Neural progenitor cell (in vitro differentiated cells): ENCODE results near the gene EFNA2. TPM values are rescaled to one million over a fixed set of nuclear protein-coding genes. Genes with fewer than 3 reads are reported as not detected.
A peak's percentile ranks its signal among the peaks of the same experiment; 100 is the strongest.

ENCODE experiments used
- DNase-seq: peaks from one replicate; pipeline ENCODE4 v3.0.0-alpha.2; 2016; ENCODE audit warnings: low spot score
- H2AFZ ChIP-seq: fragments of 200-600 bp; sonication (generic); replicated peaks from 2 replicates; pipeline ENCODE4 v1.6.1; 2016; ENCODE audit warnings: antibody characterized with exemption
- H3F3A ChIP-seq: fragments of 200-600 bp; sonication (generic); 2 replicates; pipeline ENCODE4 v1.6.1; 2016; ENCODE audit warnings: antibody characterized with exemption, low read depth
- H3K27ac ChIP-seq: fragments of 200-600 bp; sonication (generic); 2 replicates; pipeline ENCODE4 v1.5.1; 2016; ENCODE audit warnings: mild to moderate bottlenecking
- H3K27me3 ChIP-seq: fragments of 200-600 bp; sonication (generic); 2 replicates; pipeline ENCODE4 v1.6.1; 2016; ENCODE audit warnings: mild to moderate bottlenecking, moderate library complexity
- H3K36me3 ChIP-seq: fragments of 200-600 bp; sonication (generic); 2 replicates; pipeline ENCODE4 v1.5.1; 2016
- H3K4me1 ChIP-seq: fragments of 200-600 bp; sonication (generic); 2 replicates; pipeline ENCODE4 v1.6.1; 2016; ENCODE audit warnings: mixed run types
- H3K4me2 ChIP-seq: fragments of 200-600 bp; sonication (generic); 2 replicates; pipeline ENCODE4 v1.6.1; 2016
- H3K4me3 ChIP-seq: fragments of 200-600 bp; sonication (generic); 2 replicates; pipeline ENCODE4 v1.5.1; 2016
- H3K79me2 ChIP-seq: fragments of 200-600 bp; sonication (generic); 2 replicates; pipeline ENCODE4 v1.6.1; 2016; ENCODE audit warnings: low read depth
- H3K9ac ChIP-seq: fragments of 200-600 bp; sonication (generic); 2 replicates; pipeline ENCODE4 v1.6.1; 2016
- H3K9me3 ChIP-seq: fragments of 200-600 bp; sonication (generic); 2 replicates; pipeline ENCODE4 v1.5.1; 2016; ENCODE audit warnings: low read depth
- H4K20me1 ChIP-seq: fragments of 200-600 bp; sonication (generic); 2 replicates; pipeline ENCODE4 v1.6.1; 2016; ENCODE audit warnings: low read depth
- H3K27ac Mint-ChIP-seq: 3 replicates; pipeline ENCODE4 v1.8.0; 2021; ENCODE audit warnings: mixed read lengths
- H3K27me3 Mint-ChIP-seq: 2 replicates; pipeline ENCODE4 v1.8.0; 2022; ENCODE audit warnings: low read depth, mild to moderate bottlenecking, inconsistent platforms, moderate library complexity, mixed read lengths; ENCODE audit not compliant: insufficient read depth
- H3K36me3 Mint-ChIP-seq: 3 replicates; pipeline ENCODE4 v1.8.0; 2021; ENCODE audit warnings: mixed read lengths
- H3K4me1 Mint-ChIP-seq: 3 replicates; pipeline ENCODE4 v1.8.0; 2021; ENCODE audit warnings: mixed read lengths
- H3K4me3 Mint-ChIP-seq: 3 replicates; pipeline ENCODE4 v1.8.0; 2021; ENCODE audit warnings: mild to moderate bottlenecking, moderate library complexity, mixed read lengths
- H3K9me3 Mint-ChIP-seq: 3 replicates; pipeline ENCODE4 v1.8.0; 2020; ENCODE audit warnings: mixed read lengths
- EZH2 ChIP-seq: fragments of 200-600 bp; sonication (generic); IDR thresholded peaks from 2 replicates; pipeline ENCODE4 v1.6.1; 2017; ENCODE audit warnings: antibody characterized with exemption, mild to moderate bottlenecking, moderate library complexity
- EZH2phosphoT487 ChIP-seq: fragments of 200-600 bp; sonication (generic); IDR thresholded peaks from 2 replicates; pipeline ENCODE4 v1.6.1; 2017; ENCODE audit warnings: antibody characterized with exemption
- total RNA-seq: library from RNA; depleted of rRNA; stranded (reverse); fragments of >200 nt; gene quantifications from 2 replicates; pipeline ENCODE4 v1.2.3, GENCODE V29; 2015; ENCODE audit warnings: low replicate concordance
- TF ChIP-seq, protein P1 (sequence below): fragments of 200-600 bp; sonication (generic); IDR thresholded peaks from 2 replicates; pipeline ENCODE4 v1.5.1; 2017; ENCODE audit warnings: antibody characterized with exemption, mild to moderate bottlenecking

EFNA2 gene
- total RNA-seq, 1 donor from 2014 or later, result 13.2 TPM

DNA sequence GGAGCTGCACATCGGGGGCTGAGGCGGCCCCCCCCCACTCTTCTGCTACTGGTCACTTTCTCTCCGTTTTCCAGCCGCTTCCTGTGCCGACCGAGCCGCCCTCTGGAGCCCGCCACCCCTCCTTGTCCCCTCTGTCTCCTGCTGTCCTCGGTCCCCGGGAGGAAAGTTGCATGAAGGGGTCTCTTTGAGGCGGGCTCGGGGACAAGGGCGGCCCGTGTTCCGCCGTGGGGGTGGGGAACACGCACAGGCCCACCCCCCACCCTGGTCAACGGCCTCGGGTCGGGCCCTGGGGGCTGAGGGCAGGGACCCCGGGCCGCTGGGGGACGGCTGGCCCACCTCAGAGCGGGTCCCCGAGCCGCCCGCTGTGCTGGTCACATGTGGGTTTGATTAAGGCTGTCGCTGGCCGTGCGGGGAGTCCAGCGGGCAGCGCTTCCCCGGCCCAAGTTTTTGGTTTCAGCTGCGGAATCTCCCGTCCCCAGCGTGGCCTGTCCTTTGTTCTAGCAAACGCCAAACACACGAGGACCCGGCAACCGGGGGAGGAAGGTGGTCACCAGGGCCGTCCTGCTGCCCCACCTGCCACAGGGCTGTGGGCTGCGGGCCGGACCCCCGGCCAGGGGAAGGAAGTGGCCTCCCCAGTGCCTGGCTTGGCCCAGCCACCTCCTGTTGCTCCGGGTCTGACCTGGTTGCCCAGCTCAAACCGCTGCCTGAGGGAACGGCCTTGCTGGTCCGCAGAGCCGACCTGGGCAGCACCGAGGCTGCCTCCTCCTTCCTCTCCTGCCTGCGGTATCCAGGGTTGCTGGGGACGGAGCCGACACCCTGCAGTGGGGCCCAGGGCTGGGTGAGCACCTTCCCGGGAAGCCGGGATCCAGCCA lies 1.9 kb downstream of the EFNA2 start:
- no peak overlapping the region for H3K27ac ChIP-seq
- peak overlapping the region; percentile 74 for H3K4me3 ChIP-seq
- peak; percentile 36 for DNase-seq
- peaks cover 25% of the 10 kb centered on the region for H3K27me3 ChIP-seq
- H4K20me1 ChIP-seq, result peaks cover 60% of the 10 kb centered on the region
- Mint-ChIP-seq H3K9me3 (no peaks in the 10 kb centered on the region), H3K36me3 (no peaks in the 10 kb centered on the region), H3K4me3 (peak overlapping the region; percentile 88), H3K4me1 (peaks cover 14% of the 10 kb centered on the region), H3K27ac (no peak overlapping the region), H3K27me3 (peaks cover 5% of the 10 kb centered on the region)
- H3K4me1 ChIP-seq, result peaks cover 17% of the 10 kb centered on the region
- no peak overlapping the region for H3K9ac ChIP-seq
- TF ChIP-seq EZH2 (no peak), EZH2phosphoT487 (no peak)
- TF ChIP-seq, protein P1, sequence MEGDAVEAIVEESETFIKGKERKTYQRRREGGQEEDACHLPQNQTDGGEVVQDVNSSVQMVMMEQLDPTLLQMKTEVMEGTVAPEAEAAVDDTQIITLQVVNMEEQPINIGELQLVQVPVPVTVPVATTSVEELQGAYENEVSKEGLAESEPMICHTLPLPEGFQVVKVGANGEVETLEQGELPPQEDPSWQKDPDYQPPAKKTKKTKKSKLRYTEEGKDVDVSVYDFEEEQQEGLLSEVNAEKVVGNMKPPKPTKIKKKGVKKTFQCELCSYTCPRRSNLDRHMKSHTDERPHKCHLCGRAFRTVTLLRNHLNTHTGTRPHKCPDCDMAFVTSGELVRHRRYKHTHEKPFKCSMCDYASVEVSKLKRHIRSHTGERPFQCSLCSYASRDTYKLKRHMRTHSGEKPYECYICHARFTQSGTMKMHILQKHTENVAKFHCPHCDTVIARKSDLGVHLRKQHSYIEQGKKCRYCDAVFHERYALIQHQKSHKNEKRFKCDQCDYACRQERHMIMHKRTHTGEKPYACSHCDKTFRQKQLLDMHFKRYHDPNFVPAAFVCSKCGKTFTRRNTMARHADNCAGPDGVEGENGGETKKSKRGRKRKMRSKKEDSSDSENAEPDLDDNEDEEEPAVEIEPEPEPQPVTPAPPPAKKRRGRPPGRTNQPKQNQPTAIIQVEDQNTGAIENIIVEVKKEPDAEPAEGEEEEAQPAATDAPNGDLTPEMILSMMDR, result no peak
- peaks cover 35% of the 10 kb centered on the region for H3F3A ChIP-seq
- no peaks in the 10 kb centered on the region for H3K36me3 ChIP-seq
- H2AFZ ChIP-seq, result no peak overlapping the region
- H3K79me2 ChIP-seq, result peaks cover 28% of the 10 kb centered on the region
- H3K4me2 ChIP-seq, result peak overlapping the region; percentile 100
- H3K9me3 ChIP-seq, result no peaks in the 10 kb centered on the region

DNA sequence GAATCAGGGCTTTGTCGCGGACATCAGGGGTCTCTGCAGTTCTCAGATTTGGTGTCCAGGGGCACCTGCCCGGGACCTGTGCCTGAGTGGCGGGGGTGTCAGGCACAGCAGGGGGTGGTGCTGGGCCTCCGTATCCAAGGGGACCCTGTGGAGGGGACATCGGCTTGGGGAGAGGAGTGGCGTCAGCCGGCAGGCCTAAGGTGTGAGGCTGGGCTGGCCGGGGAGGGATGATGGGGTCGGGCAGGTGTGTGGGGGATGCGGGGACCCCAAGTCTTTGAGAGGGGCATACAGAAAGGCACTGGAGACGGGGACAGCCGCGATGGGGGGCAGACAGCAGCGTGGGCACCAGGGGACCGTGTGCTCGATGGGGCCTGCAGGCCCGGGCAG lies 2.5 kb downstream of the EFNA2 start:
- no peak for DNase-seq
- H3K27ac ChIP-seq, result no peak overlapping the region
- Mint-ChIP-seq H3K4me3 (peak overlapping the region; percentile 70), H3K4me1 (peaks cover 12% of the 10 kb centered on the region), H3K9me3 (no peaks in the 10 kb centered on the region), H3K27ac (no peak overlapping the region), H3K27me3 (peaks cover 5% of the 10 kb centered on the region), H3K36me3 (no peaks in the 10 kb centered on the region)
- TF ChIP-seq, protein P1, result no peak
- TF ChIP-seq EZH2 (no peak), EZH2phosphoT487 (no peak)
- peaks cover 17% of the 10 kb centered on the region for H3K4me1 ChIP-seq
- H3K36me3 ChIP-seq, result no peaks in the 10 kb centered on the region
- H3K4me2 ChIP-seq, result peak overlapping the region; percentile 100
- peaks cover 24% of the 10 kb centered on the region for H3K27me3 ChIP-seq
- H3K9ac ChIP-seq, result no peak overlapping the region
- H3K79me2 ChIP-seq, result peaks cover 28% of the 10 kb centered on the region
- no peak overlapping the region for H2AFZ ChIP-seq
- H3K4me3 ChIP-seq, result no peak overlapping the region
- H3F3A ChIP-seq, result peaks cover 31% of the 10 kb centered on the region
- H3K9me3 ChIP-seq, result no peaks in the 10 kb centered on the region
- H4K20me1 ChIP-seq, result peaks cover 64% of the 10 kb centered on the region

DNA sequence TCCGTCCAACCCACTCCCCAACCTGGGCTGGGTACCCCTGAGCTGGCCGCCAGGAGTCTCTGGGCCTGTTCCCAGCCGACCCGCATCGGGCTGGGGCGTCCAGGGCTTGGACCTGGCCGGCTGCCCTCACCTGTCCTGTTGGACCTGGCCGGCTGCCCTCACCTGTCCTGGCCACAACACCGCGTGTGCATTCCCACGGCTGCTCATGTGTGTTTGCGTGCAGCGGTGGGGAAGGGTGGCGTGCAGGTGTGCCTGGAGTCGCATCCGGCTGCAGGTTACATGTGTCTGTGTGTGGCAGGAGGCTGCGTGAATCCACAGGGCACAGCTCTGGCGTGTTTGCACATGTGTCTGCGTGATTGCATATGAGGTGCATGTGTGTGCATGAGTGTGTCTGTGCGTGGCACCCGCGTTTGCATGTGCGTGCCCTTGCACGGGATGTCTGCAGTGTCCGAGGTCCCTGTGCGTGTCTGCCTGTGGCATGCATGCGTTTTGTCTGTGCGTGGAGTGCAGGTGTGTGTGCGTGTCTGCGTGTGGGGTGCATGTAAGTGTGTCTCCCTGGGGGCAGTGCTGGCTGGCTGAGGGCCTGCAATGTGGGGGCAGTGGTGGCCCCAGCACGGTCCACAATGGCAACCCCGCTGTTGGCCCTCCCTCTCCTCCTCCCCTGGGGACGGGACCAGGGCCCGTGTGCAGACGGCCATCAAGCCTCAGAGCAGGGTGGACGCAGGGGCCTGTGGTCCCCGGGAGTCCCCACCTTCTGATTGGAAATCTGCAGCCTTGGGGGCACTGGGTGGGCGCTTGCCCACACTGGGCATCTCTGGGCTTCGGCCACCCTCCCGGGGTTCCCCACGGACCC lies 3.4 kb downstream of the EFNA2 start:
- Histone ChIP-seq H3K4me2 (no peak overlapping the region), H3K79me2 (peaks cover 28% of the 10 kb centered on the region), H3K27ac (no peak overlapping the region), H3K4me3 (no peak overlapping the region), H2AFZ (no peak overlapping the region), H3K36me3 (no peaks in the 10 kb centered on the region), H3F3A (peaks cover 30% of the 10 kb centered on the region), H3K27me3 (peaks cover 17% of the 10 kb centered on the region), H3K9ac (no peak overlapping the region), H3K4me1 (peaks cover 17% of the 10 kb centered on the region), H3K9me3 (no peaks in the 10 kb centered on the region), H4K20me1 (peaks cover 70% of the 10 kb centered on the region)
- no peak for DNase-seq
- no peaks in the 10 kb centered on the region for H3K36me3 Mint-ChIP-seq
- H3K27me3 Mint-ChIP-seq, result peaks cover 5% of the 10 kb centered on the region
- TF ChIP-seq, protein P1, result no peak
- no peak for TF ChIP-seq EZH2phosphoT487
- TF ChIP-seq EZH2, result no peak
- peak overlapping the region; percentile 73 for H3K4me3 Mint-ChIP-seq
- no peak overlapping the region for H3K27ac Mint-ChIP-seq
- H3K9me3 Mint-ChIP-seq, result no peaks in the 10 kb centered on the region
- H3K4me1 Mint-ChIP-seq, result peaks cover 12% of the 10 kb centered on the region
